GM21367 (cell line): ENCODE results near the gene PHF14.

Source experiments
- ATAC-seq: cut with Tn5 transposase; IDR thresholded peaks from one replicate; pipeline ENCODE4 v1.9.1; 2021; ENCODE audit not compliant: unreplicated experiment

PHF14 gene

DNA sequence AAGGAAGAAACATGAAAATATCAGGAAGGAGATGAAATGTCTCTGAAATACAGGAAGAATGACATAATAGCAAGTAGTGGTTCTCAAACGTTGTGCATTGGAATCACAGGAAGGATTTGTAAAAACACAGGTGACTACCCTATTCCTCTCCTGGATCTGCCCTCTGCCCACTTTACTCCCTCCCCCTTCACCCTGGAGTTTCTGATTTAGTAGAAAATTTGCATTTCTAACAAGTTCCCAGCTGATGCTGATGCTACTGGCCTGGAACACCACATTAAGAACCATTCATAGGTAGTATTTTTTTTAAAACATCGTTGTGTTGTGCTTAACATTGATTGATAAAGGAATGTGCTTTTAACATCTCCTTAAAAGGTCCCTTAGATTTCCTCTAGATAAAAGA lies 130.9 kb downstream of the PHF14 start:
- no peak for ATAC-seq

DNA sequence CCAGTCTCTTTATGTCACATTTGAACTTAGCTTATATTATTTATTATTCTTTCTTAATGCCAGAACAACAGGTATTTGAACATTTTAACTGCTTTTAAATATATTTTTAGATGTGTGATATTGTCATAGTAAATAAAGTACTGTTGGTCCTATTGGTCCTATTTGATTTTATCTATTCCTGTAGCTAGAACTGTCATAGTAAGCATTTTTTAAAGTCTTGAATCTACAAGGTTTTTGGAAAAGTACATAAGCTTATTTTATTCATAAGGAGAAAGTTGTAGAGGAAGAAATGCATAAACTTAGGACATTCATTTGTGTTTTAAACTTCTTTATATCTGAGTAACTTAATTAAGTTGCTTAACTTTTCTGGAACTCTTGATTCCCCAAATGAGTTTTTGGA lies 136.0 kb downstream of the PHF14 start:
- ATAC-seq = no peak

DNA sequence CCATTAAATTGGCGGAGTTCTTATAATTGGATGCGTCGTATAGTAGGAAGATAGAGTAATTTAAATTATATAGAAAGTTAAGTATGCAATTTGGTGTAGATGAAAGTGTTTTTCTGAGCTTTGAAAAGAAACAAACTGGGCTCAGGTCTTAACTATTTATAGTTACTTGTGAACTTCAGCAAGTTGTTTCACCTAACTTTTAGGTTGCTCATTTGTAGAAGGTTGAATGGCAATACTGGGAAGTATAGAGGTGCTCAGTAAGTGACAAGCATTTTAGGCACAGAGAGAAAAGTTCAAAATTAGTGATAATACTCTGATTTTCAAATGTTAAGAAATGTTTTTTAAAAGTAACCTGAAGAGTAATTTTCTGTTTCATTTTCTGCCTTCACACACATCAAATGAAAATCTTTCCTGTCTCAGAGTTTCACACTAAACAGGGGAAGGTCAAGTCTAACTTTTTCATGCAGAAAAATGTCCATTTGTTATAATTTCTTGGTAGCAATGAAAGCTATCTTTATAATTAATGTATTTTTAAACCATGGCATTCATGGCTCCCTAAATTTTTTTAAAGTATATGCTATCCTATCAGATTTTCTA lies 146.5 kb downstream of the PHF14 start:
- ATAC-seq = peak; percentile 74

- ATAC-seq = no peak
Measured at GRCh38 chr7:11120675-11121220, 147.1 kb downstream of the PHF14 start.

DNA sequence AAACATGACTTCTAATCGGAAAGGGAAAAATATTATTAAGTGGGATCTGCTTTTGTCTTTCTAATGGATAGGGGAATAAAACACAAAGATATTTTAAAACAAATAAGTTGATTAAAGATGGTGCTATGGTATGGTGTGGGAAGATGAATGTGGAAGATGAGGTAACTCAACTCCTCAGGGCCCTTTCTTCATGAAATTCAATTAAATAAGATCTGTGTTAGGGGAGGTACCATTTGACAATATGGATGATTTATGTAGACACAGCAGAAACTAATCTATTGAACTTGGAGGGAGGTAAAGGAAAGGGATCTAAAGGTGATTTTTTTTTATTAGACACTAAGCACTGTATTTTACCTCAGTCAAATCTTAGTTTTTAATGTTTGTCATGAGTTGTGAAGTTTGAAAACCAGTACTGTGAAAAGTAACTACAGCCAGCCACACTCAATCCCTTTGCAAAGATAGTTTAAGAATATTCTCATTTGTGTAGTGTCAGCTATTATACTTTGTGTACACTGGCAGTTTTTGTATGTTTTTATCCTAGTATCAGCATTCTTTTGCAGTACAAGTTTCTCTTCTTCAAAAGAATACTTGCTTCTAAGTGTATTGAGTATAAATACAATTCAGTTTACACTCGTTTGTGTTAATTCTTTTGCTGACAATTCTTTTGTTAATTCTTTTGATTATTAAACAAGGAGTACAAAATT lies 151.3 kb downstream of the PHF14 start:
- ATAC-seq = no peak

DNA sequence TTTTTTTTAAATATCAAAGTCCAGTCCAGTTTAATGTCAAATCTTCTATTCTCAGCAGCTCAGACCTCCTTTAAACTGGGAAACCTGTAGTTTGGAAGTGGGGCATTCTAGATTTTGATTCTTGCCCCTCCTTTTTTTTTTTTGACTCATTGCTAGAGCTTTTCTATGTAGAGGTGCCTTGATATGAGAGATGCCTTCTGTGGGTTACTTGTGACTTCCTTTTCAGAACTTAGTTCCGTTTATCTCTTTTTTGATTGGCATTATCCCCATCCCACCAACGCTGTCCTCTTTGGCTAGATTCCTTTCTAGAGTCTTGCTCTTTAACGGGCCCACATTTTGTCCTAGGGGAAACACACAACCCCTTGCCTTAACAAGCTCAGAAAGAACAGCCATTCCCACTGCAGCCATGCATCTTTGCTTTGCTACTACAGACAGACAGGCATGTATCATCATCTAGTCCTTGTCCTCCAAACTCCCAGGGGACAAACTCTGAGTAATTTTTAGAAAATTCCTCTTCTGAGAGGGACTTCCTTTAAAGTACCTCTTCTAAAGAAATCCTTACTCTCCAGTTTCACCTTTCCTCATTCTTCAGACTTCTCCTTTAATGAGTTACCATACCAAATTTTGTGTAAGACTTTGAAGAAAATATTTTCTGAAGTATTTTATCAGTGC lies 153.6 kb downstream of the PHF14 start:
- ATAC-seq = no peak

- no peak for ATAC-seq
Measured at GRCh38 chr7:11127988-11128387, 154.3 kb downstream of the PHF14 start.

DNA sequence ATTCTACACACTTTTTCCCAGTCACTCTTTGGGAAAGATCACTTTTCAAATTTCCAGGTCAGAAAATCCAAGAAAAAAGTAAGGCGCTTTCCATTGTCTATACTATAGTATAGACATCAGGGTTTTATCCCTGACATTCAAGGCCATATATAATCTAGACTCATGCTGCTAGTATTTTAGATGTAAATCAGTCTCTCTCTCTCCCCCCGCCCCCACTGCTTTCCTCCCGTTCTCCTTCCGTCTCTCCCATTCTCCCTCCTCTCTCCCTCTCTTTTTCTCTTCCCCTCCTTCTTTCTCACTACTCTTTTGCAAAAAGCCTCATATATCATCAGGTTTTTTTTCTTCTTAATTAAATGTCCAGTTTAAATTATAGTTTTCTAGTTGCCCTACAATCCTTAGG lies 154.8 kb downstream of the PHF14 start:
- no peak for ATAC-seq

DNA sequence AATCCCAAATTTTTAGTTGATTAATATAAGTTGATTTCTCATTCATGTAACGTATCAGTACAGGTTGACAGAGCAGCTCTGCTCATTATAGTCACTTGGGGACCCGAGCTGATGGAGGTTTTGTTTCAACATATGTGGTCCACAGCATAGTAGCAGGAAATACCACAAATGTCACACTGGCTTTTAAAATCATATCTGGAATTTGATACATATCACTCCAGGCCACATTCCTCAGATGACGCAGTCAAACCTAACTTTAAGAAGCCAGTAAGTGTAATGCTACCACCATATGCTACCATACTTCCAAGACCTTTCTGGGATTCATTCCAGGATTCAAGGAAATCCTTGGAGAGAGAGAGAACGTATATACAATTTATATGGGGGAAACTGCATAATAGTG lies 156.3 kb downstream of the PHF14 start:
- ATAC-seq = no peak

DNA sequence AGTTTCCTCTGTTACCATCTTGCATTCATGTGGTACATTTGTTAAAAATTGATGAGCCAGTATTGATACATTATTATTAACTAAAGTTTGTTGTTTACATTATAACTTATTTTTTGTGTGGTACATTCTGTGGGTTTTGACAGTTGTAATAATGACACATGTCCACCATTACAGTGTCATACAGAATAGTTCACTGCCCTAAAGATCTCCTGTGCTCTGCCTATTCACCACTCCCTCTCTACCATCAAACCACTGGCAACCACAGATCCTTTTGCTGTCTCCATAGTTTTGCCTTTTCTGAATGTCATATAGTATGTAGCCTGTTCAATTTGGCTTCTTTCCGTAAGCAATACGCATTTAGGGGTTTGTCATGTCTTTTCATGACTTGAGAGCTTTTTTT lies 156.9 kb downstream of the PHF14 start:
- no peak for ATAC-seq

DNA sequence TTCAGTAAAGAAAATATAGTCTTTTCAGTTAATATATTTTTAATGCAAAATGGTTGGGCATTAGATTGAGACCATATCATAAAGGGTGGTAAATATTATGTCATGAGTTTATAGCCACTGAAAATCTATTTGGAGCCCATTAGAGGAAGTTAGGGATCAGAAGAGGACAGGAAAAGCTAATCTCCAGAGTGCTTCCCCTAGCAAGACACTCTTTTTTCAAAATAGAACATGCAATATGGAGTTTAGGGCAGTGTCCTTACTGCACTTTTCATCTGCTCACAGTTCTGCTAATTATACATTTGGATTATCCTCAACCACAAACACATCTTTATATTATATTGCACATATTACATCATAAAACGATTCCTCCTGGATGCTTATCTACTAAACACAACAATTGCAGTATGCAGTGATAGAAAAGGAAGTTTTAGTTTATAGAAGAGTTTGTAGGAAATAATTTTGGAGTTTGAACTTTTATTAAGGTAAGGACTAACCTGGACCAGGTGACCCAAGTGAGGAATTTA lies 159.8 kb downstream of the PHF14 start:
- no peak for ATAC-seq

GRCh38 chr7:11135573-11135972 lies 161.9 kb downstream of the PHF14 start:
- ATAC-seq = no peak

DNA sequence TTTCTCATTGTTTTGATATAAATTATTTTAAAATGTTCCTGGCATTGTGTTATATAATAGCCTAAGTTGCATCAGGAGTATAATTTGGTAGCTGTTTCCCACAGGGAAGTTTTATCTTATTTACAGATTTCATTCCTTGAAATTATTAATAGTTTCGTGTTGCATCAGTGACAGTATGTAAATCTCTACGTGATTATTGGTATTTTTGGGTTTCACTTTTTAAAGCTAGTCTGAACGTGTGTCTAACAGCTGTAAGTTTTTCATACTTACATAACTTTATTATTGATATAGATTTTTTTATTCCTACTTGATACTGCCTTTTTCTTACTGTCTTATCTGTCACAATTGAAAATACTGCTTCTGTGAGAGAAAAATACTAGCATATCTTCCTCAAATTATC lies 167.9 kb downstream of the PHF14 start:
- no peak for ATAC-seq

- ATAC-seq = no peak
Measured at GRCh38 chr7:11153694-11154093, 180.0 kb downstream of the PHF14 start.

DNA sequence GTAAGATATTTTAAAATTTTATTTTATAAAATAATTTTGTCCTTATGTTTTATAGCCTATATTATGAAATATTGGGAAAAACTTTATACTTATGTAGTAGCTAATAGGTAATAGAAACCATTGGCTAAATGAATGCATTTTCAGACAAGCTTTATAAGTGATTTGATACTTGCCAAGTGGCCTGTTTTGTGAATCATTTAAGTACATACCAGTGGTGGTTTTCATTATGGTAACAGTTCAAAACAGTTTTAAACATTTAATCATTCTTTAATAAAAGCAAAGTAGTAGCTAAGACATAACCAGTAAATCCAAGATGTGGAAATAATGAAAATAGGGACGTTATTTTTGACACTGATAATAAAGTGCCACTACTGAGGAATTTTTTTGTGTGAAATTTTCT lies 182.2 kb downstream of the PHF14 start:
- ATAC-seq = no peak

DNA sequence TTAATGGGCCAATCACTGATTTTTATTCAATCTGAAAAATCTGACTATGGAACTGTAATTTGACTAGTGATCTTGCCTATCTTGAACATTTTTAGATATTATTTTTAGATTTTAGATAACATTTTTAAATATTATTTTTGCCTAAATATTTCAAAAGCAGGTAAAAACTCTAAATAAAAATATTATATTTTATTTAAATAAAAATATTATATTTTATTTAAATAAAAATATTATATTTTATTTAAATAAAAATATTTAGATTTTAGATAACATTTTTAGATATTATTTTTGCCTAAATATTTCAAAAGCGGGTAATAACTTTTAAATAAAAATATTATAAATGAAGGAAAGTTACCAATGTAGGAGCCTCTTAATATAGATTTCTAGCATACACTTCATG lies 187.8 kb downstream of the PHF14 start:
- ATAC-seq = no peak

GRCh38 chr7:11163220-11163619 lies 189.5 kb downstream of the PHF14 start:
- no peak for ATAC-seq

GRCh38 chr7:11166051-11166450 lies 192.4 kb downstream of the PHF14 start:
- ATAC-seq = no peak

DNA sequence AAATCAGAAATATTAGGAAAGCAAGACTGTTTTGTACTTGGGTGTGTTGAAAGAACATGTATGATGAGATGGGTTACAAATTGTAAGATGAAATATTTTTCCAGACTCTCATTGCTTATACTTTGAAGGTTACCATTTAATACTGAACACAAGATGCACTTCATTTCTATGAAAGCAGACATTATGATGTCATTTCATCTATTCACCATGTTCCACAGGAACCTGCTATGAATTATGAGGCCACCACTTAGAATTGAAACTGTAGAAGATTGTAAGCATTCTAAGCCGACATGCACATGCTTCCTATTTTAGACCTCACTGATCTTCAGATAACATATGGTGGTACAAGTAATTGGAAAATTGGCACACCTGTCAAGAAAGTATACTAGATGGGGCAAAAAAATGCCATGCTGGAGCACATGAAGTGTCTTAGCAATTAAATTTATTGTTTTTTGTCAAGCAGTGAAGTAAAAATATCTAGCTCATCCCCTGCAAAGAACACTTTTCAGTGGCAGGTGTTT lies 195.0 kb downstream of the PHF14 start:
- ATAC-seq = no peak

DNA sequence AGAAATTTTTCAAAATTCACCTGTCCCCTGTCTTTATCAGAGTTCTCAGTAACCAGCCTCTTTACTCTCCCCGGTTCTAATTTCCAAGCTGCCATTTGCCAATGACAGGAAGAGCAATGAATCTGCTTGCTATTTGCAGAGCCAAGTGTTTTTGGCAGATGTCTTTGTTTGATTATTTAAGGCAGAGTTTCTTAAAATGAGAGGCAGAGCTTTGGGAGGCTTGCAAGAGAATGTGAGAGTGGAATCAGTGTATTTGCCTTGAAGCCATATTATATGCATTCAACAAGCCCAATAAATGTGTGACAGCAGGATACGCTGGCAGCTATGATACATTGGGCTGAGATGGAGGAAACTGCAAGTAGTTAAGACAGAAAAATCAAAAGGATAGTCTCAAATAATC lies 196.5 kb downstream of the PHF14 start:
- ATAC-seq = no peak

DNA sequence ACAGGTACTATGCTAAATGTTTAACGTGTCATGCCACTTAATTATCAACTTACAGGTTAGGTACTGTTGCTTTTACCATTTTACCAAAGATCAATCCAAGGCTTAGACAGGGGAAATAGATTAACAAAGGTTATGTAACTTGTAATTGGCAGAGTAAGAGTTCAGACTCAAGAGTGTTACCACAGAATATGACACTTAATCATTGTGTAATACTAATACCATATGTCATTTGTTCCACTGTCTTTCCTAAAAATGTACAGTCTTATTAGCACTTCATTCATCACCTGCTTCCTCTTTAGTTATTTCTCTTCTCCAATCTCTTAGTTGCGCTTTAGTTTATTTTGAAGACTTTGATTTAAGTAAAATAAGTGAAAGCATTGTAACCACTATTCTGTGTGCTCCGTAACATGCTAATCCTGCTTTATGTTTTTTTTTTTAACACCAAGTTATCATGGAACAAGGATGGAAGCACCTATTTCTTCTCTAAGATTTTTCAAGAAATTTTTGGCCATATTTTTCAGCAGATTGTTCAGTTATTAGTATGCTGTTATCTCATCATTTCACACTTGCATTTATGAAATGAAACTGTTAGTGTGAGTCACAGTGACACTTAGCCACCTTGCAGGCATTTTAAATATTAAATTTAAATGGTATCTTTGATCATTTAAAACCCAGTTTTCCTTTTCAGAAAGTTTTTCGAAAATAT lies 197.3 kb downstream of the PHF14 start:
- no peak for ATAC-seq
